ENCODE data around the gene LDHAL6A.

LDHAL6A gene

GRCh38 chr11:18490736-18491485, 35.3 kb downstream of the LDHAL6A start:
- no peak for DNase-seq (ENCODE audit: low read depth)

- no peak for DNase-seq (ENCODE audit: low read depth)
These were observed 36.3 kb downstream of the LDHAL6A start for GRCh38 chr11:18491924-18492323.

- no peak for DNase-seq (ENCODE audit: low read depth)
These were observed 37.2 kb downstream of the LDHAL6A start for GRCh38 chr11:18492888-18493287.

- DNase-seq (ENCODE audit: low read depth) = no peak
These were observed 37.7 kb downstream of the LDHAL6A start for GRCh38 chr11:18493310-18493709.

- no peak for DNase-seq (ENCODE audit: low read depth)
These were observed 39.6 kb downstream of the LDHAL6A start for GRCh38 chr11:18495271-18495670.

- no peak for DNase-seq (ENCODE audit: low read depth)
These were observed 40.0 kb downstream of the LDHAL6A start for GRCh38 chr11:18495703-18496102.

- no peak for DNase-seq (ENCODE audit: low read depth)
These were observed 42.4 kb downstream of the LDHAL6A start for GRCh38 chr11:18498039-18498438.

- no peak for DNase-seq (ENCODE audit: low read depth)
These were observed 46.0 kb downstream of the LDHAL6A start for GRCh38 chr11:18501629-18502028.

- DNase-seq (ENCODE audit: low read depth) = no peak
These were observed 46.7 kb downstream of the LDHAL6A start for GRCh38 chr11:18502352-18502751.

- DNase-seq (ENCODE audit: low read depth) = no peak
These were observed 65.5 kb downstream of the LDHAL6A start for GRCh38 chr11:18521122-18521521.

- DNase-seq (ENCODE audit: low read depth) = no peak
These were observed 66.7 kb downstream of the LDHAL6A start for GRCh38 chr11:18522388-18522787.

GRCh38 chr11:18523084-18523483, 67.4 kb downstream of the LDHAL6A start:
- DNase-seq (ENCODE audit: low read depth) = no peak

- no peak for DNase-seq (ENCODE audit: low read depth)
These were observed 68.6 kb downstream of the LDHAL6A start for GRCh38 chr11:18524248-18524647.

GRCh38 chr11:18526130-18526520, 70.5 kb downstream of the LDHAL6A start:
- no peak for DNase-seq (ENCODE audit: low read depth)

- DNase-seq (ENCODE audit: low read depth) = peak; percentile 89
These were observed 71.1 kb downstream of the LDHAL6A start, which contains the start of gene TSG101 for GRCh38 chr11:18526521-18527296. Gene TSG101 (minus strand): TSS chr11:18526942. CDS start chr11:18526816, 126 bp downstream.

- DNase-seq (ENCODE audit: low read depth) = no peak
These were observed 71.9 kb downstream of the LDHAL6A start for GRCh38 chr11:18527512-18527911.

Measured in stimulated activated CD8-positive, alpha-beta memory T cell treated with anti-CD3 and anti-CD28 coated beads, Interleukin-15, amount 100 ng/mL, for 1 hour (primary cell).